Smooth muscle cell (in vitro differentiated cells): ENCODE results near the gene MLH3. TPM values are rescaled to one million over a fixed set of nuclear protein-coding genes. Genes with fewer than 3 reads are reported as not detected.

Experiments
- DNase-seq: peaks from one replicate; lab custom pipeline; 2025; ENCODE audit not compliant: unreplicated experiment; lab: John Stamatoyannopoulos, UW
- H2AFZ ChIP-seq: fragments of 200-600 bp; sonication (generic); 2 replicates; pipeline ENCODE4 v1.6.0; 2016; ENCODE audit warnings: antibody characterized with exemption, low read depth, mild to moderate bottlenecking
- H3F3A ChIP-seq: fragments of 200-600 bp; sonication (generic); 2 replicates; pipeline ENCODE4 v1.6.0; 2017; ENCODE audit warnings: antibody characterized with exemption, low read depth
- H3K27ac ChIP-seq: fragments of 200-600 bp; sonication (generic); 2 replicates; pipeline ENCODE4 v1.5.1; 2016; ENCODE audit warnings: low read depth, mild to moderate bottlenecking
- H3K27me3 ChIP-seq: fragments of 200-600 bp; sonication (generic); 2 replicates; pipeline ENCODE4 v1.6.1; 2016; ENCODE audit warnings: low read depth, mild to moderate bottlenecking
- H3K36me3 ChIP-seq: fragments of 200-600 bp; sonication (generic); 2 replicates; pipeline ENCODE4 v1.5.1; 2016; ENCODE audit warnings: low read depth
- H3K4me1 ChIP-seq: fragments of 200-600 bp; sonication (generic); 2 replicates; pipeline ENCODE4 v1.5.1; 2016; ENCODE audit warnings: low read depth
- H3K4me2 ChIP-seq: fragments of 200-600 bp; sonication (generic); 2 replicates; pipeline ENCODE4 v1.6.0; 2016; ENCODE audit warnings: mild to moderate bottlenecking
- H3K4me3 ChIP-seq: fragments of 200-600 bp; sonication (generic); 2 replicates; pipeline ENCODE4 v1.5.1; 2016; ENCODE audit warnings: mild to moderate bottlenecking
- H3K79me2 ChIP-seq: fragments of 200-600 bp; sonication (generic); 2 replicates; pipeline ENCODE4 v1.6.0; 2016; ENCODE audit warnings: low read depth, mild to moderate bottlenecking
- H3K9ac ChIP-seq: fragments of 200-600 bp; sonication (generic); 2 replicates; pipeline ENCODE4 v1.6.0; 2016; ENCODE audit warnings: low read depth
- H3K9me3 ChIP-seq: fragments of 200-600 bp; sonication (generic); replicated peaks from 2 replicates; pipeline ENCODE4 v1.5.1; 2016; ENCODE audit warnings: low read depth
- H4K20me1 ChIP-seq: fragments of 200-600 bp; sonication (generic); 2 replicates; pipeline ENCODE4 v1.6.0; 2016; ENCODE audit warnings: low read depth
- CTCF ChIP-seq: fragments of 200-600 bp; sonication (generic); IDR thresholded peaks from 2 replicates; pipeline ENCODE4 v1.5.1; 2017; ENCODE audit warnings: borderline replicate concordance, mild to moderate bottlenecking, antibody characterized with exemption; ENCODE audit not compliant: insufficient read depth, poor library complexity, severe bottlenecking
- WGBS: methylation state at CpG from one replicate; pipeline ENCODE4 v1.1.7; 2016; ENCODE audit warnings: low lambda C conversion rate; 5-methylcytosine and 5-hydroxymethylcytosine counted together
- polyA plus RNA-seq: library from polyadenylated mRNA; unstranded; fragments of >200 nt; fragmentation: Nextera tagmentation; extraction: Ambion mirVana; gene quantifications from 2 replicates; pipeline ENCODE4 v1.2.1, GENCODE V29; 2016
- total RNA-seq: library from RNA; depleted of rRNA; stranded (reverse); fragments of >200 nt; gene quantifications from 2 replicates; pipeline ENCODE4 v1.2.3, GENCODE V29; 2014

Gene MLH3
- total and polyA plus RNA-seq, 2 experiments from 2014 or later = 9.6 to 18.9 TPM

DNA sequence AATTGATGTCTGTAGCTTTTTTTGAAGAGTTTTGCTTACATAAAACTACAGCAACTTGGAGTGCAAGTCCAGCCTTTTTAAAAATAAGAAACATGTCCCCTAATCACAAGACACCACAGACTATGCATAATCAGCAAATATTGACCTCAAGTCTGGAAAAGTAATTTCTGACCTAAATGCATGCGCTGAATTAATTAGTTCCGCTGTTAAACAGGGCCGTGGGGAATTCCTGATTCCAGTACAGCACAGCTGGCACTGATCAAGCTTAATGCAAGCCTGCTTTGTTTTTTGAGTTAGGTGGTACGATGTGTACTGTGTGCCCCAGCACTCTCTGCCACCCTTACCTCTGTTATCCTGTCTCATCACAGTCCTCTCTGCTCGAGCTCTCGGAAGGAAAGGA lies 9.2 kb downstream of the MLH3 start:
- Histone ChIP-seq H3K9me3 (no peaks in the 10 kb centered on the region), H3K36me3 (no peaks in the 10 kb centered on the region), H3K4me3 (no peak overlapping the region), H3K4me2 (no peak overlapping the region), H3K27ac (no peak overlapping the region), H3K9ac (no peak overlapping the region), H3K4me1 (no peaks in the 10 kb centered on the region), H3K79me2 (peaks cover 16% of the 10 kb centered on the region), H4K20me1 (no peaks in the 10 kb centered on the region), H2AFZ (no peak overlapping the region), H3F3A (no peaks in the 10 kb centered on the region), H3K27me3 (no peaks in the 10 kb centered on the region)
- 88% methylated on average over 6 of the region's 6 CpGs for whole genome bisulfite sequencing
- TF ChIP-seq CTCF = no peak
- no peak for DNase-seq

DNA sequence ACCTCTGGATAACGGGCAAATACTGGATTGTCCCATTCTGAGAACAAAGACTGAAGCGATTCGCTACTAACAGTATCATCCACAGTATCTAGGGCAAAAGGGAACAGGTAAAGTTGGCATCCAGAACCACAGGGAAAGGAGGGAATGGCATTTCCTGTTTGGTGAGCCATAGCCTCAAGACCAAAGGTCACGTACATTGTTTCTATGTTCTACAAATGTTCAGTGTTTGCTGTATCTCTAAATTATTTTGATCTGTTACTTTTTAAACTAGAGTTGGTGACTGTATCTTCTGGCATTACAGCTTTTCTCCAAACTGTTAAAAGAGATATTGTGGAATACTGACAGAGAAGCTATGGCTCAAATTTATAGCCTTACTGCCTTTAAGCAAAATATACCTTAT lies 9.7 kb downstream of the MLH3 start:
- Histone ChIP-seq H3K9me3 (no peaks in the 10 kb centered on the region), H3K4me2 (no peak overlapping the region), H3K36me3 (no peaks in the 10 kb centered on the region), H3K9ac (no peak overlapping the region), H3K27ac (no peak overlapping the region), H2AFZ (no peak overlapping the region), H3K27me3 (no peaks in the 10 kb centered on the region), H4K20me1 (no peaks in the 10 kb centered on the region), H3K4me3 (no peak overlapping the region), H3K79me2 (peaks cover 16% of the 10 kb centered on the region), H3K4me1 (no peaks in the 10 kb centered on the region), H3F3A (no peaks in the 10 kb centered on the region)
- no peak for TF ChIP-seq CTCF
- WGBS = 94% methylated on average over 4 of the region's 4 CpGs
- no peak for DNase-seq

- Histone ChIP-seq H3K27ac (no peak overlapping the region), H3K4me2 (no peak overlapping the region), H3K4me3 (no peak overlapping the region), H3K4me1 (no peaks in the 10 kb centered on the region), H3K9me3 (no peaks in the 10 kb centered on the region), H4K20me1 (no peaks in the 10 kb centered on the region), H3F3A (no peaks in the 10 kb centered on the region), H3K9ac (no peak overlapping the region), H3K27me3 (no peaks in the 10 kb centered on the region), H2AFZ (no peak overlapping the region), H3K36me3 (no peaks in the 10 kb centered on the region), H3K79me2 (peaks cover 12% of the 10 kb centered on the region)
- no peak for TF ChIP-seq CTCF
- no peak for DNase-seq
- 94% methylated on average over 2 of the region's 2 CpGs for WGBS
These were observed 10.3 kb downstream of the MLH3 start for GRCh38 chr14:75040959-75041358.

GRCh38 chr14:75040507-75040906 lies 10.8 kb downstream of the MLH3 start:
- Histone ChIP-seq H4K20me1 (no peaks in the 10 kb centered on the region), H3K9ac (no peak overlapping the region), H3K4me2 (no peak overlapping the region), H2AFZ (no peak overlapping the region), H3F3A (no peaks in the 10 kb centered on the region), H3K79me2 (peaks cover 8% of the 10 kb centered on the region), H3K4me1 (no peaks in the 10 kb centered on the region), H3K9me3 (no peaks in the 10 kb centered on the region), H3K4me3 (no peak overlapping the region), H3K27ac (no peak overlapping the region), H3K36me3 (no peaks in the 10 kb centered on the region), H3K27me3 (no peaks in the 10 kb centered on the region)
- no peak for DNase-seq
- 95% methylated on average over 1 of the region's 1 CpG for WGBS
- TF ChIP-seq CTCF = no peak
